H1 (cell line): ENCODE measurements around the gene TMEM164. TPM values are rescaled to one million over a fixed set of nuclear protein-coding genes. Genes with fewer than 3 reads are reported as not detected.

Source experiments
- CTCF ChIA-PET: fragments of 300-600 bp; sonication (Branson Sonifier 250); formaldehyde crosslinking; loops from one replicate; lab custom pipeline; 2021; ENCODE audit not compliant: partially characterized antibody; lab: Charles Lee
- POLR2A ChIA-PET: fragments of 300-600 bp; sonication (Branson Sonifier 250); formaldehyde crosslinking; loops from one replicate; lab custom pipeline; 2021; ENCODE audit warnings: inconsistent platforms; ENCODE audit not compliant: partially characterized antibody; lab: Charles Lee
- DNase-seq, 2 experiments: peaks; one replicate each; pipeline versions ENCODE4 v3.0.0 to v3.0.0-alpha.2; 2010 to 2022; ENCODE audit warnings: low spot score in 2 of 2, low read depth in 1 of 2, mixed read lengths in 1 of 2
- FAIRE-seq: peaks from 2 replicates; lab custom pipeline; 2011; peaks lifted over from hg19 to GRCh38; lab: Jason Lieb, UNC
- H2AFZ ChIP-seq: 2 replicates; pipeline ENCODE4 v1.8.1; 2012; ENCODE audit warnings: low read length, inconsistent platforms
- H2AK5ac ChIP-seq: 2 replicates; pipeline ENCODE4 v1.6.1; 2013; ENCODE audit warnings: low read depth, low read length
- H2BK120ac ChIP-seq: replicated peaks from 2 replicates; pipeline ENCODE3; 2013; ENCODE audit warnings: low read depth, low read length, inconsistent platforms
- H2BK12ac ChIP-seq: 2 replicates; pipeline ENCODE4 v1.6.1; 2013; ENCODE audit warnings: low read depth, low read length
- H2BK15ac ChIP-seq: 2 replicates; pipeline ENCODE4 v1.6.1; 2013; ENCODE audit warnings: low read length
- H2BK20ac ChIP-seq: 2 replicates; pipeline ENCODE4 v1.6.1; 2013; ENCODE audit warnings: low read length
- H2BK5ac ChIP-seq: 2 replicates; pipeline ENCODE4 v1.6.1; 2013; ENCODE audit warnings: low read depth, low read length
- H3K14ac ChIP-seq: 2 replicates; pipeline ENCODE4 v1.6.1; 2013; ENCODE audit warnings: inconsistent platforms; ENCODE audit not compliant: insufficient read length
- H3K18ac ChIP-seq: 2 replicates; pipeline ENCODE4 v1.6.1; 2013; ENCODE audit warnings: low read length; ENCODE audit errors: extremely low read depth
- H3K23ac ChIP-seq: 2 replicates; pipeline ENCODE4 v1.6.1; 2013; ENCODE audit warnings: inconsistent platforms; ENCODE audit not compliant: insufficient read length
- H3K23me2 ChIP-seq: 2 replicates; pipeline ENCODE4 v1.6.1; 2013; ENCODE audit warnings: low read depth, low read length
- H3K27ac ChIP-seq: 2 replicates; pipeline ENCODE4 v1.6.1; 2011; ENCODE audit warnings: low read depth, low read length, inconsistent platforms
- H3K27me3 ChIP-seq, 4 experiments: replicated peaks in 1 of 4; 1 replicate in 1 of 4; 2 replicates in 3 of 4; pipeline versions ENCODE4 v1.6.1 to v1.8.1; 2011 to 2013; ENCODE audit warnings: low read length in 3 of 4, mild to moderate bottlenecking in 3 of 4, inconsistent platforms in 2 of 4, mixed read lengths in 2 of 4, moderate library complexity in 1 of 4; ENCODE audit not compliant: control insufficient read depth in 3 of 4, insufficient read depth in 3 of 4; ENCODE audit errors: extremely low read depth in 1 of 4
- H3K36me3 ChIP-seq, 4 experiments: 2 replicates each; pipeline versions ENCODE4 v1.6.1 to v1.8.1; 2011 to 2013; ENCODE audit warnings: mild to moderate bottlenecking in 4 of 4, low read length in 3 of 4, moderate library complexity in 2 of 4, control low read depth in 1 of 4, inconsistent platforms in 1 of 4; ENCODE audit not compliant: insufficient read depth in 4 of 4, control insufficient read depth in 2 of 4
- H3K4ac ChIP-seq: replicated peaks from 2 replicates; pipeline ENCODE3; 2013; ENCODE audit warnings: low read length, low read depth, mixed read lengths, inconsistent platforms; ENCODE audit not compliant: insufficient read length
- H3K4me1 ChIP-seq, 4 experiments: replicated peaks in 1 of 4; 1 replicate in 1 of 4; 2 replicates in 3 of 4; pipeline versions ENCODE4 v1.6.1 to v1.8.1; 2011 to 2013; ENCODE audit warnings: low read length in 3 of 4, inconsistent platforms in 2 of 4, mixed read lengths in 1 of 4; ENCODE audit not compliant: insufficient read depth in 4 of 4, control insufficient read depth in 3 of 4
- H3K4me2 ChIP-seq, 2 experiments: 2 replicates each; pipeline versions ENCODE4 v1.6.1 to v1.8.1; 2011 to 2013; ENCODE audit warnings: low read depth in 2 of 2, low read length in 2 of 2, control low read depth in 1 of 2, inconsistent platforms in 1 of 2, mild to moderate bottlenecking in 1 of 2; ENCODE audit not compliant: insufficient read depth in 1 of 2
- H3K4me3 ChIP-seq, 4 experiments: fragments of 200-600, 300-600 bp in 1 of 4; sonication (generic), shearing (Covaris generic), sonication (Bioruptor Twin) in 1 of 4; 2 replicates each; pipeline versions ENCODE4 v1.5.1 to v1.8.1; 2011 to 2016; ENCODE audit warnings: low read length in 4 of 4, low read depth in 3 of 4, control low read depth in 2 of 4, inconsistent platforms in 2 of 4, mild to moderate bottlenecking in 2 of 4, mixed read lengths in 1 of 4, moderate library complexity in 1 of 4; ENCODE audit not compliant: insufficient read depth in 2 of 4; ENCODE audit errors: extremely low read depth in 1 of 4
- H3K56ac ChIP-seq: replicated peaks from 2 replicates; pipeline ENCODE3; 2013; ENCODE audit warnings: low read depth, mild to moderate bottlenecking, mixed read lengths, low read length, inconsistent platforms; ENCODE audit not compliant: insufficient read length
- H3K79me1 ChIP-seq: 2 replicates; pipeline ENCODE4 v1.6.1; 2013; ENCODE audit warnings: low read depth, low read length, control low read depth
- H3K79me2 ChIP-seq, 2 experiments: 2 replicates each; pipeline versions ENCODE4 v1.6.1 to v1.8.1; 2012 to 2013; ENCODE audit warnings: low read length in 2 of 2, mild to moderate bottlenecking in 2 of 2, inconsistent platforms in 1 of 2; ENCODE audit not compliant: insufficient read depth in 2 of 2, control insufficient read depth in 1 of 2
- H3K9ac ChIP-seq, 4 experiments: replicated peaks in 1 of 4; 1 replicate in 1 of 4; 2 replicates in 3 of 4; pipeline versions ENCODE4 v1.6.1 to v1.8.1; 2011 to 2013; ENCODE audit warnings: low read depth in 3 of 4, low read length in 3 of 4, control low read depth in 2 of 4, mild to moderate bottlenecking in 2 of 4, moderate library complexity in 2 of 4, inconsistent platforms in 1 of 4; ENCODE audit errors: extremely low read depth in 1 of 4
- H3K9me3 ChIP-seq, 2 experiments: 2 replicates each; pipeline versions ENCODE4 v1.6.1 to v1.8.1; 2012 to 2013; ENCODE audit warnings: mild to moderate bottlenecking in 2 of 2, moderate library complexity in 2 of 2, control low read depth in 1 of 2, inconsistent platforms in 1 of 2, low read depth in 1 of 2, low read length in 1 of 2, mixed read lengths in 1 of 2; ENCODE audit not compliant: insufficient read depth in 2 of 2
- H4K20me1 ChIP-seq, 2 experiments: replicated peaks in 1 of 2; 2 replicates each; pipeline versions ENCODE3 to v1.8.1; 2011 to 2013; ENCODE audit warnings: inconsistent platforms in 2 of 2, low read length in 2 of 2, mild to moderate bottlenecking in 1 of 2; ENCODE audit not compliant: insufficient read depth in 2 of 2, control insufficient read depth in 1 of 2
- H4K5ac ChIP-seq: 2 replicates; pipeline ENCODE4 v1.6.1; 2013; ENCODE audit warnings: low read length, low read depth, mixed read lengths, inconsistent platforms; ENCODE audit not compliant: insufficient read length
- H4K8ac ChIP-seq: 2 replicates; pipeline ENCODE4 v1.8.0; 2013; ENCODE audit warnings: mild to moderate bottlenecking, moderate library complexity, low read length, inconsistent platforms; ENCODE audit not compliant: insufficient read depth; ENCODE audit errors: extremely low read depth
- H4K91ac ChIP-seq: replicated peaks from 2 replicates; pipeline ENCODE3; 2013; ENCODE audit warnings: low read length, mixed read lengths, inconsistent platforms; ENCODE audit not compliant: insufficient read length
- BCL11A ChIP-seq, 2 experiments: IDR thresholded peaks; one replicate each; pipeline ENCODE4 v1.6.1; 2011; ENCODE audit warnings: low read depth in 2 of 2, low read length in 2 of 2, mild to moderate bottlenecking in 2 of 2
- CBX5 ChIP-seq: fragments of 300-800, 300-1000 bp; sonication (generic); IDR thresholded peaks from 2 replicates; pipeline ENCODE4 v1.7.1; 2016; ENCODE audit warnings: antibody characterized with exemption, low read length, low read depth
- CHD2 ChIP-seq: IDR thresholded peaks from 2 replicates; pipeline ENCODE4 v1.6.1; 2012; ENCODE audit warnings: low read length, improper control_type of control experiment
- CREB1 ChIP-seq: IDR thresholded peaks from 2 replicates; pipeline ENCODE4 v1.6.1; 2012; ENCODE audit warnings: inconsistent platforms
- CTBP2 ChIP-seq: IDR thresholded peaks from 2 replicates; pipeline ENCODE4 v1.7.0; 2011; ENCODE audit warnings: borderline replicate concordance, mild to moderate bottlenecking, moderate library complexity, mixed read lengths, low read length; ENCODE audit not compliant: insufficient read depth, insufficient read length
- JUN ChIP-seq: IDR thresholded peaks from 2 replicates; pipeline ENCODE4 v1.6.1; 2011; ENCODE audit warnings: low read depth, mild to moderate bottlenecking, improper control_type of control experiment, low read length
- NANOG ChIP-seq: IDR thresholded peaks from 2 replicates; pipeline ENCODE4 v1.6.1; 2011; ENCODE audit warnings: low read length, low read depth, mild to moderate bottlenecking, inconsistent platforms; ENCODE audit not compliant: insufficient read depth, poor library complexity, severe bottlenecking
- NRF1 ChIP-seq: IDR thresholded peaks from 2 replicates; pipeline ENCODE4 v1.6.1; 2011; ENCODE audit warnings: mild to moderate bottlenecking, low read depth, low read length, improper control_type of control experiment
- POLR2AphosphoS5 ChIP-seq: IDR thresholded peaks from 2 replicates; pipeline ENCODE4 v1.6.1; 2011; ENCODE audit warnings: low read depth, low read length
- RFX5 ChIP-seq: IDR thresholded peaks from 2 replicates; pipeline ENCODE4 v1.6.1; 2011; ENCODE audit warnings: low read depth, low read length, improper control_type of control experiment, borderline replicate concordance
- SIN3A ChIP-seq, 2 experiments: IDR thresholded peaks in 1 of 2; conservative IDR thresholded peaks in 1 of 2; 2 replicates each; pipeline ENCODE4 v1.6.1; 2011 to 2012; ENCODE audit warnings: low read length in 2 of 2, improper control_type of control experiment in 1 of 2, low read depth in 1 of 2, mild to moderate bottlenecking in 1 of 2
- SIX5 ChIP-seq: IDR thresholded peaks from 2 replicates; pipeline ENCODE4 v1.6.1; 2011; ENCODE audit warnings: mild to moderate bottlenecking, low read depth, low read length
- SP1 ChIP-seq: IDR thresholded peaks from 2 replicates; pipeline ENCODE4 v1.6.1; 2011; ENCODE audit warnings: low read depth, low read length
- TAF7 ChIP-seq: optimal IDR thresholded peaks from 2 replicates; pipeline ENCODE3; 2011; ENCODE audit warnings: low read depth, mild to moderate bottlenecking, inconsistent platforms, low read length, moderate library complexity, borderline replicate concordance
- TEAD4 ChIP-seq: IDR thresholded peaks from 2 replicates; pipeline ENCODE4 v1.6.1; 2012; ENCODE audit warnings: low read depth, low read length, inconsistent platforms, mixed read lengths
- ZNF274 ChIP-seq: IDR thresholded peaks from 2 replicates; pipeline ENCODE4 v1.7.0; 2012; ENCODE audit warnings: low read length, borderline replicate concordance; ENCODE audit errors: extremely low read depth
- WGBS, 2 experiments: shearing (Covaris generic) in 1 of 2; methylation state at CpG; one replicate each; pipeline versions ENCODE4 v1.1.6 to v1.1.7; 2013 to 2015; ENCODE audit warnings: low lambda C conversion rate in 2 of 2, mixed read lengths in 2 of 2, inconsistent platforms in 1 of 2, low coverage in 1 of 2, missing lambda C conversion rate in 1 of 2; ENCODE audit not compliant: insufficient replicate concordance in 2 of 2, insufficient coverage in 1 of 2, insufficient read length in 1 of 2; ENCODE audit errors: extremely low coverage in 1 of 2, missing lambda C conversion rate in 1 of 2; 5-methylcytosine and 5-hydroxymethylcytosine counted together
- polyA plus RNA-seq, 7 experiments: library from polyadenylated mRNA; depleted of rRNA in 3 of 7; stranded (reverse) in 5 of 7; unstranded in 2 of 7; fragments of >200 nt in 5 of 7; fragments of 200-250 nt in 2 of 7; gene quantifications; 1 replicate in 5 of 7; 2 replicates in 1 of 7; 4 replicates in 1 of 7; pipeline versions ENCODE4 v1.2.1 to v1.2.3, GENCODE V29; 2011 to 2013; ENCODE audit warnings: missing spikeins in 2 of 7, mixed read lengths in 2 of 7
- total RNA-seq: library from RNA; stranded (reverse); fragmentation: NEBNext Ultra II Directional; extraction: Animal tissue kit (Norgen Biotek cat#: 25700); gene quantifications from 2 replicates; pipeline ENCODE4 v1.2.1, GENCODE V29; 2021

The TMEM164 gene
- total and polyA plus RNA-seq, 2 of the 8 experiments (the other 6 are each of a cell fraction or from before 2014, with no cell fraction given): 7.3 to 14.8 TPM

- no peak overlapping the region for H2BK20ac ChIP-seq
- H4K91ac ChIP-seq: no peak overlapping the region
- CTCF ChIA-PET: interaction anchor here (1.8 to 34.1 kb wide), 3 partner anchors 15 to 228 kb away, joined by 6 to 742 read pairs (median 18); no protein-coding TSS in a partner anchor
- H3K4me3 ChIP-seq: no peak overlapping the region
- H3K36me3 ChIP-seq: no peaks in the 10 kb centered on the region
- H3K18ac ChIP-seq: no peak overlapping the region
- H3K27ac ChIP-seq: no peak overlapping the region
- H2BK12ac ChIP-seq: no peak overlapping the region
- H2BK5ac ChIP-seq: no peak overlapping the region
- H2BK15ac ChIP-seq: no peak overlapping the region
- H2BK120ac ChIP-seq: no peak overlapping the region
- no peaks in the 10 kb centered on the region for H3K27me3 ChIP-seq
- no peak overlapping the region for H3K14ac ChIP-seq
- H3K79me2 ChIP-seq: no peaks in the 10 kb centered on the region
- no peak for DNase-seq
- no peak for FAIRE-seq
- WGBS, 2 experiments: 100% methylated on average over 1 of the region's 2 CpGs; no CpG with 5 or more reads in 1 of the 2 experiments
- no peak overlapping the region for H4K5ac ChIP-seq
- H3K9me3 ChIP-seq: no peaks in the 10 kb centered on the region
- H3K23me2 ChIP-seq: no peaks in the 10 kb centered on the region; the same call in 1 of the 2 replicates
- H2AK5ac ChIP-seq: no peak overlapping the region
- H2AFZ ChIP-seq: no peak overlapping the region
- no peaks in the 10 kb centered on the region; a peak in 2 of 7 replicates for H3K4me1 ChIP-seq
- H3K56ac ChIP-seq: no peak overlapping the region
- H3K4me2 ChIP-seq: no peak overlapping the region
- H3K9ac ChIP-seq: no peak overlapping the region
- H4K8ac ChIP-seq: no peak overlapping the region
- POLR2A ChIA-PET: no interaction called here
- no peaks in the 10 kb centered on the region for H3K79me1 ChIP-seq
- H3K23ac ChIP-seq: no peak overlapping the region
- H3K4ac ChIP-seq: no peak overlapping the region
- H4K20me1 ChIP-seq: no peaks in the 10 kb centered on the region
- no peak for TF ChIP-seq SIN3A (conservative IDR thresholded peaks at IDR 0.05 in 1 of 2, IDR thresholded peaks at IDR 0.05 in 1 of 2; ENCODE audit: low read depth in 1 of 2, low read length in 2 of 2)
- no peak for TF ChIP-seq TEAD4
- TF ChIP-seq SIX5: no peak
- no peak for TF ChIP-seq BCL11A (IDR thresholded peaks at IDR 0.05; ENCODE audit: low read depth in 2 of 2, low read length in 2 of 2)
- TF ChIP-seq TAF7: no peak
- TF ChIP-seq RFX5: no peak
- TF ChIP-seq CHD2: no peak
- no peak for TF ChIP-seq NRF1
- no peak for TF ChIP-seq NANOG
- no peak for TF ChIP-seq JUN
- no peak for TF ChIP-seq CTBP2
- TF ChIP-seq CBX5: no peak
- no peak for TF ChIP-seq ZNF274
- no peak for TF ChIP-seq SP1
- no peak for TF ChIP-seq POLR2AphosphoS5
- no peak for TF ChIP-seq CREB1
Measured at GRCh38 chrX:110183314-110183713, 180.4 kb downstream of the TMEM164 start.
